Osteocyte (in vitro differentiated cells): ENCODE measurements around the gene C10orf105. TPM values are rescaled to one million over a fixed set of nuclear protein-coding genes. Genes with fewer than 3 reads are reported as not detected.

Source experiments
- DNase-seq: peaks from one replicate; pipeline ENCODE4 v3.0.0; 2021; ENCODE audit warnings: mixed read lengths; ENCODE audit not compliant: unreplicated experiment; ENCODE audit errors: extremely low spot score
- H3K27ac Mint-ChIP-seq: one replicate; pipeline ENCODE4 v1.8.0; 2021; ENCODE audit warnings: mild to moderate bottlenecking, mixed read lengths; ENCODE audit not compliant: unreplicated experiment
- H3K27me3 Mint-ChIP-seq: one replicate; pipeline ENCODE4 v1.8.0; 2021; ENCODE audit warnings: mixed read lengths; ENCODE audit not compliant: unreplicated experiment
- H3K36me3 Mint-ChIP-seq: one replicate; pipeline ENCODE4 v1.8.0; 2021; ENCODE audit warnings: mixed read lengths; ENCODE audit not compliant: unreplicated experiment
- H3K4me1 Mint-ChIP-seq: one replicate; pipeline ENCODE4 v1.8.0; 2021; ENCODE audit warnings: mixed read lengths; ENCODE audit not compliant: unreplicated experiment
- H3K4me3 Mint-ChIP-seq: one replicate; pipeline ENCODE4 v1.8.0; 2021; ENCODE audit warnings: mild to moderate bottlenecking, moderate library complexity, mixed read lengths; ENCODE audit not compliant: unreplicated experiment
- H3K9me3 Mint-ChIP-seq: one replicate; pipeline ENCODE4 v1.8.0; 2021; ENCODE audit warnings: mixed read lengths; ENCODE audit not compliant: unreplicated experiment
- total RNA-seq: library from RNA; stranded (reverse); gene quantifications from 2 replicates; pipeline ENCODE4 v1.2.1, GENCODE V29; 2021
- TF ChIP-seq, protein P1 (sequence below): fragments of 200-600 bp; sonication (generic); IDR thresholded peaks from 2 replicates; pipeline ENCODE4 v1.5.0; 2021; ENCODE audit warnings: antibody characterized with exemption, mild to moderate bottlenecking, moderate library complexity

C10orf105 gene
- total RNA-seq, 1 donor from 2014 or later = not detected

DNA sequence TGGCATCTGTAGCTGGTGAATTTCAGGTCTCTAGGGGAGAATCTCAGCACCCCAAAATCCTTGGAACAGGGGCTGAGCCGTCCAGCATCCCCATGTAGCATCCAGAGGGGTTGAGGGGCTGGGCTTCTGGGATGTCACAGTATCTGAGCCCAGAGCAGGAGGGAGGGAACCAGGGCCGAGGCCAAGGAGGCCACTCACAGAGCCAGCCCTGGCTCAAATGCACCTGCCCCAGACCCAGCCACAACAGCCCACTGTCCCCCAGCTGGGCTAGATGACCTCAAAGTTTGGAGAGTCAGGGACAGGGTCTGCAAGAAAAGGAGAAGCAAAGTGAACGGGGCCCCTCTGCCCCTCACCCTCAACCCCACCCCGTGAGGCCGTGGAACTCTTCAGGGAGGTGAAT lies 31.4 kb upstream of the C10orf105 start:
- no peaks in the 10 kb centered on the region for H3K36me3 Mint-ChIP-seq
- peaks cover 10% of the 10 kb centered on the region for H3K27me3 Mint-ChIP-seq

DNA sequence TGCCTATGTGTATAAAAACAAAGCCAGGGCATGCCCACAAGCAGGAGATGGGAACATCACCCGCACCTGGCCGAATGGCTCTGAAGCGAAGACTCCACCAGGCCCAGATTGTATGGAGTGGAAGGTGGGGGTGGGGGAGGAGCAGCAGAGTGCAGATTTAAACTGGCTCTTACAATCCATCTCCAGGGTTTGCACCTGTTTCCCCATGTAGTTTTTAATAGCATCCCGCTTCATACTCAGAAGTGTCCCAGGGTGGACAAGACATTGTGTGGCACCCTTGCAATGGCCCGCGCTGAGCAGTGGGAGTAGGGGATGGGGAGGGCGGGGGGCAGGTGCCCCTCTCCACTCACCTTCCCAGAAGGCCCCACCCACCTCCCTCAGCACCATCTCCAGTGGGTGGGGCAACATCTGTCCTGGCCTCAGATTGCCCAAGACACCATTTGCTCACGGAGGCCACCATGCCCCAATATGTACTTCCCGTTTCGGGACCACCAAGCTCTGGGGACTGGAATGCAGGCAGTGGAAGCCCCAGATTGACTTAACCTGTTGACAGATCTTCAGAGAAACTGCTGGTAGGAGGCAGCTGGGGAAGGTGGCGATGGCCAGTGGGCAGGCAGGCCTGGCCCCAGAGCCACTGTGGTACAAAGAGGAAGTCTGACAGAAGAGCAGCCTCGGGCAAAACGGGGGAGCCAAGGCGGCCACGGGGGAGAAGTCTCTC lies 30.7 kb upstream of the C10orf105 start:
- no peaks in the 10 kb centered on the region for H3K36me3 Mint-ChIP-seq
- no peaks in the 10 kb centered on the region for H3K9me3 Mint-ChIP-seq
- H3K4me3 Mint-ChIP-seq = no peak overlapping the region
- no peak for DNase-seq
- peaks cover 10% of the 10 kb centered on the region for H3K27me3 Mint-ChIP-seq
- TF ChIP-seq, protein P1, sequence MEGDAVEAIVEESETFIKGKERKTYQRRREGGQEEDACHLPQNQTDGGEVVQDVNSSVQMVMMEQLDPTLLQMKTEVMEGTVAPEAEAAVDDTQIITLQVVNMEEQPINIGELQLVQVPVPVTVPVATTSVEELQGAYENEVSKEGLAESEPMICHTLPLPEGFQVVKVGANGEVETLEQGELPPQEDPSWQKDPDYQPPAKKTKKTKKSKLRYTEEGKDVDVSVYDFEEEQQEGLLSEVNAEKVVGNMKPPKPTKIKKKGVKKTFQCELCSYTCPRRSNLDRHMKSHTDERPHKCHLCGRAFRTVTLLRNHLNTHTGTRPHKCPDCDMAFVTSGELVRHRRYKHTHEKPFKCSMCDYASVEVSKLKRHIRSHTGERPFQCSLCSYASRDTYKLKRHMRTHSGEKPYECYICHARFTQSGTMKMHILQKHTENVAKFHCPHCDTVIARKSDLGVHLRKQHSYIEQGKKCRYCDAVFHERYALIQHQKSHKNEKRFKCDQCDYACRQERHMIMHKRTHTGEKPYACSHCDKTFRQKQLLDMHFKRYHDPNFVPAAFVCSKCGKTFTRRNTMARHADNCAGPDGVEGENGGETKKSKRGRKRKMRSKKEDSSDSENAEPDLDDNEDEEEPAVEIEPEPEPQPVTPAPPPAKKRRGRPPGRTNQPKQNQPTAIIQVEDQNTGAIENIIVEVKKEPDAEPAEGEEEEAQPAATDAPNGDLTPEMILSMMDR = no peak
- H3K4me1 Mint-ChIP-seq = peaks cover 2% of the 10 kb centered on the region
- H3K27ac Mint-ChIP-seq = no peak overlapping the region

More for the DNA sequence above, 31.4 kb upstream of the C10orf105 start:
- Mint-ChIP-seq H3K9me3 (no peaks in the 10 kb centered on the region), H3K27ac (no peak overlapping the region), H3K4me1 (peaks cover 2% of the 10 kb centered on the region), H3K4me3 (no peak overlapping the region)
- TF ChIP-seq, protein P1 = no peak
- DNase-seq = no peak

DNA sequence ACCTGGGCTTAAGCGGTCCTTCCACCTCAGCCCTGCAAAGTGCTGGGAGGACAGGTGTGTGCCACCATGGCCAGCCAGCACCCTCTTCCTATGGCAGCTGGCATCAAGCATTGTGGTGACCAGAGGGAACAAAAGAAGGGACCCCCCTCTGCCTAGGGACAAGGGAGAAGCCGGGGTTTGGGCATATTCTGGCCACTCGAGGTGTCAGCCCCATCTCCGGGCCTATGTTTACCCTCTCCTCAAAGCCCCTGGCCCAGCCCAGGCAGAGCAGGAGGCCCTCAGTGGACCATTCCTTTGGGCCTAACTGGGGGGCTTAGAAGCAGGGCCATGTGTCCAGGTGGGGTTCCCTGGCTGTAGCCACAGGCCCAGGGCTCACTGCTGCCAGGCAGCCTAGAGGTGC lies 29.8 kb upstream of the C10orf105 start:
- no peaks in the 10 kb centered on the region for H3K9me3 Mint-ChIP-seq
- no peak overlapping the region for H3K27ac Mint-ChIP-seq
- peaks cover 2% of the 10 kb centered on the region for H3K4me1 Mint-ChIP-seq
- TF ChIP-seq, protein P1 = no peak
- H3K36me3 Mint-ChIP-seq = no peaks in the 10 kb centered on the region
- peaks cover 5% of the 10 kb centered on the region for H3K27me3 Mint-ChIP-seq
- no peak for DNase-seq
- H3K4me3 Mint-ChIP-seq = no peak overlapping the region

DNA sequence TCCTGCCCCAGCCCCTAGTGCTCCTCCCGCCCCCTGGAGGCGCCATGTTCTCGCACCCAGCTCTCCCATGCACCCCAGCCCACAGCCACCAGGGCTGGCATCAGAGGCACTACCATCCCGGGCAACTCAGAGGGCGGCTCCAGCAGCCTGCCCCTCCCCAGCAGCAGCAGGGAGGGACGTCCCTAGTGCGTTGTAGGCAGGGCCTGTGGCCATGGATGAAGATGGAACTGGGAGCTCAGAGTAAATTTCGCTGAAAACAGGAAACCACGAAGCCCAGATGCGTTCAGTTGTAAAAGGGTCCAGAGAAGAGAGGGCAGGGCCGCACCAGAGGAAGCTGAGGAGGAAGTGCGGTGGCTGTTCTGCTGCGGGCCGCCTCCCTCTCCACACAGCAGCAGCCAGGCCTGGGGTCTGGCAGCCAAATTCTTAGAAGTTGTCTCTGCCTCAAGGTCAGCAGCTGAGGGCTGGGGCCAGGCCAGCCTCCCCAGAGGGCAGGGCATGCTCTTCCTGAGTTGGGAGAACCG lies 29.2 kb upstream of the C10orf105 start:
- H3K4me1 Mint-ChIP-seq = peaks cover 2% of the 10 kb centered on the region
- DNase-seq = no peak
- no peaks in the 10 kb centered on the region for H3K27me3 Mint-ChIP-seq

More for the DNA sequence above, 29.2 kb upstream of the C10orf105 start:
- no peak overlapping the region for H3K27ac Mint-ChIP-seq
- H3K9me3 Mint-ChIP-seq = no peaks in the 10 kb centered on the region
- H3K4me3 Mint-ChIP-seq = no peak overlapping the region
- no peaks in the 10 kb centered on the region for H3K36me3 Mint-ChIP-seq
- TF ChIP-seq, protein P1 = no peak
